Omental fat pad (tissue), 4 donors: ENCODE results near the gene SETD5. TPM values are rescaled to one million over a fixed set of nuclear protein-coding genes. Genes with fewer than 3 reads are reported as not detected.

Experiments used
- ATAC-seq: fragments of 150-250 bp; one replicate; pipeline ENCODE4 v1.9.1; 2016; ENCODE audit warnings: mild to moderate bottlenecking, moderate library complexity; ENCODE audit not compliant: low FRiP score
- DNase-seq: peaks from one replicate; pipeline ENCODE4 v3.0.0-alpha.2; 2019; ENCODE audit warnings: low spot score
- total RNA-seq, 4 donors: library from RNA; depleted of rRNA; stranded (reverse); fragments of >200 nt; gene quantifications; one replicate each; pipeline ENCODE4 v1.1.0, GENCODE V29; 2016
- TF ChIP-seq, protein P1 (sequence below), 3 donors: fragments of 450-650 bp; IDR thresholded peaks; one replicate each; pipeline ENCODE4 v1.5.1; 2016 to 2017; ENCODE audit warnings: antibody characterized with exemption in 3 of 3, mild to moderate bottlenecking in 3 of 3, moderate library complexity in 2 of 3

SETD5 gene
- total RNA-seq, 4 donors from 2014 or later: 86.4 to 120 (median 99.3) TPM

DNA sequence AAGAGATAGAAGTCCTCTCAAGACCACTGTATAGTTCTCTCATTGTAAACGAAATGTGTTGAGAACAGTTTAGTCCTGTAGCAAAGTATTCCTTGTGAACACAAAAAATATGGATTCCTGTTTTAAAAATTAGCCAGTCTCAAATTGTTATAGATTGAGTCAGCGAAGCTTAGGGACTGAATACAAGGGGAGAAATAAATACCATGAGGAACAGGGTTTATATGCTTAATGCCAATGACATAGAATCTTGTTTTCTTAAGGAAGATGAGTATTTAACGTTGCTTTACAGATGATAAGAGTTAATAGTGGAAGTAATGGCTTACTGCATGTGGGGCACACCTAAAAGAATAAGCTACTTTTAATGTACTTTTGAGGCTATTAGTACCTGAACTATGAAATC is 37.9 kb downstream of the SETD5 start:
- ATAC-seq (no peak), DNase-seq (no peak)
- TF ChIP-seq, protein P1, sequence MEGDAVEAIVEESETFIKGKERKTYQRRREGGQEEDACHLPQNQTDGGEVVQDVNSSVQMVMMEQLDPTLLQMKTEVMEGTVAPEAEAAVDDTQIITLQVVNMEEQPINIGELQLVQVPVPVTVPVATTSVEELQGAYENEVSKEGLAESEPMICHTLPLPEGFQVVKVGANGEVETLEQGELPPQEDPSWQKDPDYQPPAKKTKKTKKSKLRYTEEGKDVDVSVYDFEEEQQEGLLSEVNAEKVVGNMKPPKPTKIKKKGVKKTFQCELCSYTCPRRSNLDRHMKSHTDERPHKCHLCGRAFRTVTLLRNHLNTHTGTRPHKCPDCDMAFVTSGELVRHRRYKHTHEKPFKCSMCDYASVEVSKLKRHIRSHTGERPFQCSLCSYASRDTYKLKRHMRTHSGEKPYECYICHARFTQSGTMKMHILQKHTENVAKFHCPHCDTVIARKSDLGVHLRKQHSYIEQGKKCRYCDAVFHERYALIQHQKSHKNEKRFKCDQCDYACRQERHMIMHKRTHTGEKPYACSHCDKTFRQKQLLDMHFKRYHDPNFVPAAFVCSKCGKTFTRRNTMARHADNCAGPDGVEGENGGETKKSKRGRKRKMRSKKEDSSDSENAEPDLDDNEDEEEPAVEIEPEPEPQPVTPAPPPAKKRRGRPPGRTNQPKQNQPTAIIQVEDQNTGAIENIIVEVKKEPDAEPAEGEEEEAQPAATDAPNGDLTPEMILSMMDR (IDR thresholded peaks at IDR 0.05): no peak

DNA sequence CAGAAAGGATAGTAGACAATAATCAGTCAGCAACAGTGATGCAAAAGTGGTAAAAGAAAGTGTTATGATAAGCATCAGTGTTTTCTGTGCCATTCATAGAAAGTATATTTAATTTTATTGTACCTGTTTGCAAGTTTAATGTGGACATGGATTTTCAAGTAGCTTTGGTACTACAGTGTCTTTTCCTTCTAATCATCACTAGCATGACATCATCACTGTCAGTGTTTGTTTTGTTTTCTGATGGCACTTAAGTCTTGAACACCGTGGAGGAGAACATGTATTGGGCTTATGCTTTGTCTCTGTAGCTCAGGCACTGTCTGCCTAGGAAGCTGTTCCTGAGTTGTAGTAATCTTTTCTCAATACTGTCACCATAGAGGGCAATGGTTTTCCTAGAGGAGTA is 41.9 kb downstream of the SETD5 start:
- ATAC-seq (no peak), DNase-seq (no peak)
- TF ChIP-seq, protein P1 (IDR thresholded peaks at IDR 0.05): no peak

DNA sequence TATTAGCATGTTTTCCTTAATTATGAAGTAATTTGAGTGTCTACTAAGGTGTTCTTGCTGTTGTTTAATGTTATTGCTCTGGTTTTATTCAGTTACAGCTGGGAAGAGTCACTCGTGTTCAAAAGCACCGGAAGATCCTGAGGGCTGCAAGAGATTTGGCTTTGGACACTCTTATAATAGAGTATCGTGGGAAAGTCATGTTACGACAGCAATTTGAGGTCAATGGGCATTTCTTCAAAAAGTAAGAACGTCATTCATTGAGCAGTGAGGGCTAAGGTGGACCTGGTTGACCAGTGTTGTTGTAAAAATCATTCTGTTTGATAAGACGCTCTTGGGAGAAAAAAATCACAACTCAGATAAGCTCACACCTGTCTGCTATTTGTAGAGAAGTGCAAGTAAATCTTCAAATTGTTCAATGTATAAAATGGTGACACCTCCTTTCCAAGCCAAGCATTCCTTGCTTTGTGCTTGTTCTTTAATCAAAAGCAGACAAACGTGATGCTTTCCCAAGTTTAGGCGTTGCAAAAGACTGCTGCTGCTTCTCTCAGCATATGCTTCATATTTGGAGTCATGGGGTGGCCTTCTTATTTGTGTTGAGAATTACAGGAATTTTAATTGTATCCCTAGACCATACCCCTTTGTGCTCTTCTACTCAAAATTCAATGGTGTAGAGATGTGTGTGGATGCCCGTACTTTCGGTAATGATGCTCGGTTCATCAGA is 44.2 kb downstream of the SETD5 start:
- ATAC-seq: no peak
- TF ChIP-seq, protein P1 (IDR thresholded peaks at IDR 0.05): no peak

GRCh38 chr3:9448071-9448470 is 50.7 kb downstream of the SETD5 start:
- no peak for DNase-seq
- TF ChIP-seq, protein P1 (IDR thresholded peaks at IDR 0.05): no peak
- no peak for ATAC-seq

More for the DNA sequence above, 44.2 kb downstream of the SETD5 start:
- no peak for DNase-seq

DNA sequence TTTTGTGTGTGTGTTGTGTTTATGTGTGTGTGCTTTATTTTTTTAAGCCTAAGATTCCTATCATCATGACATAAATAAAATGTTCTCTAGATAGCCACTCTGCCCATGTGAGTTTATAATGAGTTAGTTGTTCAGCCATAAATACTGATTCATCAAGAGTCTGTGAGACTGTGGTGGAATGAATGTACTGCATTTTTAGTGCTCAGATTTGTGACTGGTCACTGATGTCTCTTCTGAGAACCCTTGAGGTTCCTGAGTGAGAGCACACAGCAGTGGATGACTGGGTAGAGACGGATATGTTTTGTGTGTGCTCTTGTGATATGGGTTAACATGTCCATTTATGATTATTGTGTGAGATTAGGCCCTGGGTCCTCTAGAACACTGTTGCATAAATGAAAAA is 51.2 kb downstream of the SETD5 start:
- DNase-seq (no peak), ATAC-seq (no peak)
- TF ChIP-seq, protein P1 (IDR thresholded peaks at IDR 0.05): no peak

GRCh38 chr3:9450126-9450525 is 52.7 kb downstream of the SETD5 start:
- TF ChIP-seq, protein P1 (IDR thresholded peaks at IDR 0.05): no peak
- ATAC-seq: no peak

DNA sequence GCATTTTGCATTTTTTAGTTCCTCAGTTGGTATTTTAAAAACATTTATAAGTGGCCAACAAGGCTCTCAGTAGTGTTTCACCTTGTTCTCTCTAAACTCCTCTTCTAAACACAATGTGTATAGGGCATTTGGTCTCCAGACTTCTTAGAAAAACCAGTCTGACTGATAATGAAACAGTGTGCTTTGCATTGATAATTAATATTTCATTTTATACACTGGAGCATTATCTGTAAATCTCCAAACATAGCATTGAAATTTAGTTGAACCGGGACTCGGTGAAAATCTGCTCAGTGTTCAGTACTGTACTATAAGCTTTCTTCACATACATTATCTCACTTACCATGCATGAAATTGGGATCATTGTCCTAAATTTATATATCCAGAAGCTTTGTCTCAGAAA is 53.6 kb downstream of the SETD5 start:
- ATAC-seq (no peak), DNase-seq (no peak)
- TF ChIP-seq, protein P1 (IDR thresholded peaks at IDR 0.05): no peak

More at GRCh38 chr3:9450126-9450525, 52.7 kb downstream of the SETD5 start:
- no peak for DNase-seq
